ENCODE results near the gene TLCD2.
"Not testable (repeated sequence)": the region's sequence is repeated elsewhere in the genome, so short reads cannot be mapped to it uniquely, and the experiment has no call there.

Gene TLCD2

GRCh38 chr17:1735834-1736347 is 25.7 kb upstream of the TLCD2 start:
- peak; percentile 46 for DNase-seq (ENCODE audit: low spot score)

GRCh38 chr17:1735418-1735817 is 25.2 kb upstream of the TLCD2 start:
- DNase-seq (ENCODE audit: low spot score) = no peak

GRCh38 chr17:1733759-1734158 is 23.6 kb upstream of the TLCD2 start:
- no peak for DNase-seq (ENCODE audit: low spot score)

- no peak for DNase-seq (ENCODE audit: low spot score)
These were observed 22.7 kb upstream of the TLCD2 start for GRCh38 chr17:1732833-1733321.

GRCh38 chr17:1732241-1732832 is 22.2 kb upstream of the TLCD2 start:
- no peak for DNase-seq (ENCODE audit: low spot score)

- DNase-seq (ENCODE audit: low spot score) = no peak
These were observed 21.0 kb upstream of the TLCD2 start for GRCh38 chr17:1731194-1731506.

- no peak for DNase-seq (ENCODE audit: low spot score)
These were observed 20.4 kb upstream of the TLCD2 start for GRCh38 chr17:1730326-1731193.

GRCh38 chr17:1729966-1730325 is 19.8 kb upstream of the TLCD2 start:
- DNase-seq (ENCODE audit: low spot score) = no peak

- no peak for DNase-seq (ENCODE audit: low spot score)
These were observed 17.9 kb upstream of the TLCD2 start for GRCh38 chr17:1727876-1728630.

GRCh38 chr17:1727258-1727789 is 17.1 kb upstream of the TLCD2 start:
- DNase-seq (ENCODE audit: low spot score) = no peak

- no peak for DNase-seq (ENCODE audit: low spot score)
These were observed 16.6 kb upstream of the TLCD2 start for GRCh38 chr17:1726626-1727257.

GRCh38 chr17:1725642-1726511 is 15.7 kb upstream of the TLCD2 start:
- DNase-seq (ENCODE audit: low spot score) = no peak

GRCh38 chr17:1724869-1725641 is 14.9 kb upstream of the TLCD2 start:
- peak; percentile 52 for DNase-seq (ENCODE audit: low spot score)

- DNase-seq (ENCODE audit: low spot score) = peak; percentile 82
These were observed 14.2 kb upstream of the TLCD2 start, which contains the start of gene WDR81 for GRCh38 chr17:1724351-1724868. Gene WDR81 (plus strand): TSS chr17:1724704. CDS start chr17:1724960, 256 bp downstream.

GRCh38 chr17:1722022-1722421 is 11.8 kb upstream of the TLCD2 start:
- DNase-seq (ENCODE audit: low spot score) = not testable (repeated sequence)

GRCh38 chr17:1720856-1721386 is 10.7 kb upstream of the TLCD2 start:
- DNase-seq (ENCODE audit: low spot score) = peak; percentile 49

- no peak for DNase-seq (ENCODE audit: low spot score)
These were observed 8.4 kb upstream of the TLCD2 start for GRCh38 chr17:1718362-1719165.

- peak; percentile 97 for DNase-seq (ENCODE audit: low spot score)
These were observed 6.9 kb upstream of the TLCD2 start for GRCh38 chr17:1716912-1717695.

Data from HuH-7.5 (cell line).